ENCODE data around the gene GRIK4. TPM values are rescaled to one million over a fixed set of nuclear protein-coding genes. Genes with fewer than 3 reads are reported as not detected.

GRIK4 gene
- total RNA-seq, 4 donors from 2014 or later, result 0.57 to 0.85 TPM; not detected in 2

GRCh38 chr11:120937501-120937900, 426.0 kb downstream of the GRIK4 start:
- TF ChIP-seq CTCF (IDR thresholded peaks at IDR 0.05; ENCODE audit: low read depth), result no peak

GRCh38 chr11:120938260-120938659, 426.7 kb downstream of the GRIK4 start:
- no peak for TF ChIP-seq CTCF (IDR thresholded peaks at IDR 0.05; ENCODE audit: low read depth)

- TF ChIP-seq CTCF (IDR thresholded peaks at IDR 0.05; ENCODE audit: low read depth), result no peak
Measured at GRCh38 chr11:120940160-120940848, 428.8 kb downstream of the GRIK4 start.

- no peak for TF ChIP-seq CTCF (IDR thresholded peaks at IDR 0.05; ENCODE audit: low read depth)
Measured at GRCh38 chr11:120941000-120941399, 429.5 kb downstream of the GRIK4 start.

GRCh38 chr11:120942701-120943100, 431.2 kb downstream of the GRIK4 start:
- TF ChIP-seq CTCF (IDR thresholded peaks at IDR 0.05; ENCODE audit: low read depth), result no peak

GRCh38 chr11:120945042-120945441, 433.5 kb downstream of the GRIK4 start:
- TF ChIP-seq CTCF (IDR thresholded peaks at IDR 0.05; ENCODE audit: low read depth), result no peak

GRCh38 chr11:120950880-120951279, 439.3 kb downstream of the GRIK4 start:
- TF ChIP-seq CTCF (IDR thresholded peaks at IDR 0.05; ENCODE audit: low read depth), result no peak
